Measurements from ENCODE around the gene MS4A5. TPM values are rescaled to one million over a fixed set of nuclear protein-coding genes. Genes with fewer than 3 reads are reported as not detected.

MS4A5 gene
- total RNA-seq, 1 experiment from 2014 or later: not detected

GRCh38 chr11:60396382-60396781, 33.0 kb upstream of the MS4A5 start, which contains the start of gene MS4A14:
Gene MS4A14, plus strand, starts transcription at chr11:60396459. Its CDS starts 120 bp downstream, at chr11:60396579.
- no peak within 1 kb of the TSS for H3K4me2 ChIP-seq (ENCODE audit: low read length)
- no peaks in the 10 kb centered on the region for H3K9me3 ChIP-seq (ENCODE audit: low read length)
- no peaks in the 10 kb centered on the region for H3K4me1 ChIP-seq (ENCODE audit: insufficient read depth, low read length)
- no peaks in the 10 kb centered on the region for H4K20me1 ChIP-seq (ENCODE audit: low read length)
- no peak for TF ChIP-seq CTCF (conservative IDR thresholded peaks at IDR 0.05; ENCODE audit: low read depth, low read length)
- TF ChIP-seq EZH2 (IDR thresholded peaks at IDR 0.05; ENCODE audit: low read length, unreplicated experiment): no peak
- TF ChIP-seq EZH2phosphoT487 (IDR thresholded peaks at IDR 0.05; ENCODE audit: borderline replicate concordance, low read length): no peak
- no peak within 1 kb of the TSS for H3K9ac ChIP-seq (ENCODE audit: low read length)
- H2AFZ ChIP-seq (ENCODE audit: low read length): no peak within 1 kb of the TSS
- no peaks in the 10 kb centered on the region for H3F3A ChIP-seq (ENCODE audit: low read length, unreplicated experiment)
- no TSS peak for BruUV-seq (replicated peaks)
- intact Hi-C loops (cut with micrococcal nuclease): no loop called here
- DNase-seq (no peak), ATAC-seq (no peak)
- H3K27ac ChIP-seq (ENCODE audit: low read length): no peak within 1 kb of the TSS
- no peak within 1 kb of the TSS for H3K4me3 ChIP-seq (ENCODE audit: low read length)
- ChIA-PET CTCF (no interaction called here), POLR2A (ENCODE audit: unreplicated experiment) (no interaction called here)
- no peaks in the 10 kb centered on the region for H3K79me2 ChIP-seq (ENCODE audit: low read length)
- no peaks in the 10 kb centered on the region for H3K36me3 ChIP-seq (ENCODE audit: low read depth, low read length)
- H3K27me3 ChIP-seq (ENCODE audit: low read length): peaks cover 36% of the 10 kb centered on the region
- H3K9me2 ChIP-seq (replicated peaks; ENCODE audit: low read length): no peaks in the 10 kb centered on the region

DNA sequence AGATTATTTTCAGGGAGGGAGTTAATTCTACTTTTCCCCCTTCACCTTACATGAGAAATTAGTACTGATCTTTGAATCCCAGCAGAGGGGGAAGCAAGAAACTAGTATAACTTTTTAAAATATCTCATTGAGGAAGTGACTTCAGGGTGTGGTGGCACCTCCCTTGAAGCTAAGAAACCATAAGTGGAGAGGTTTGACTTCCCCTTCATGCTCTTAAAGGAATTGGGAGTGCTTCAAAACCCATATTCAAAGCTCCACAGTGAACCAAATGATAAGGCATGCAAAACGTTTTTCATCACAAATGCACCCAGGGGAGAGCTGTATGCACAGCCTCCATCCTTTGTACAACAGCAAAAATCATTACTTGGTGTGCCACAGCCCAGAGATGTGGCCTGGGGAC, 32.6 kb upstream of the MS4A5 start:
- intact Hi-C loops (cut with micrococcal nuclease): no loop called here
- H3F3A ChIP-seq (ENCODE audit: low read length, unreplicated experiment): no peaks in the 10 kb centered on the region
- ChIA-PET CTCF (no interaction called here), POLR2A (ENCODE audit: unreplicated experiment) (no interaction called here)
- no peaks in the 10 kb centered on the region for H3K9me3 ChIP-seq (ENCODE audit: low read length)
- H3K9ac ChIP-seq (ENCODE audit: low read length): no peak overlapping the region
- TF ChIP-seq EZH2phosphoT487 (IDR thresholded peaks at IDR 0.05; ENCODE audit: borderline replicate concordance, low read length): no peak
- TF ChIP-seq EZH2 (IDR thresholded peaks at IDR 0.05; ENCODE audit: low read length, unreplicated experiment): no peak
- TF ChIP-seq CTCF (conservative IDR thresholded peaks at IDR 0.05; ENCODE audit: low read depth, low read length): no peak
- no peaks in the 10 kb centered on the region for H3K4me1 ChIP-seq (ENCODE audit: insufficient read depth, low read length)
- H3K27me3 ChIP-seq (ENCODE audit: low read length): peaks cover 35% of the 10 kb centered on the region
- no peaks in the 10 kb centered on the region for H3K9me2 ChIP-seq (replicated peaks; ENCODE audit: low read length)
- no peak for DNase-seq
- H2AFZ ChIP-seq (ENCODE audit: low read length): no peak overlapping the region
- no peak overlapping the region for H3K4me3 ChIP-seq (ENCODE audit: low read length)
- no peak overlapping the region for H3K4me2 ChIP-seq (ENCODE audit: low read length)
- H3K27ac ChIP-seq (ENCODE audit: low read length): no peak overlapping the region
- no peaks in the 10 kb centered on the region for H3K79me2 ChIP-seq (ENCODE audit: low read length)
- no peak for ATAC-seq
- BruUV-seq (replicated peaks): no TSS peak
- no peaks in the 10 kb centered on the region for H3K36me3 ChIP-seq (ENCODE audit: low read depth, low read length)
- H4K20me1 ChIP-seq (ENCODE audit: low read length): no peaks in the 10 kb centered on the region

GRCh38 chr11:60420015-60420414, 9.4 kb upstream of the MS4A5 start:
- no TSS peak for BruUV-seq (replicated peaks)
- Histone ChIP-seq H3K79me2 (ENCODE audit: low read length) (no peaks in the 10 kb centered on the region), H3K4me3 (ENCODE audit: low read length) (no peak overlapping the region), H3K27ac (ENCODE audit: low read length) (no peak overlapping the region), H3K4me1 (ENCODE audit: insufficient read depth, low read length) (no peaks in the 10 kb centered on the region), H3K27me3 (ENCODE audit: low read length) (peaks cover 34% of the 10 kb centered on the region), H3K36me3 (ENCODE audit: low read depth, low read length) (no peaks in the 10 kb centered on the region), H3K9me3 (ENCODE audit: low read length) (0 out of 2 replicates have a peak, but pooled peaks cover 4% of the 10 kb centered on the region), H3F3A (ENCODE audit: low read length, unreplicated experiment) (no peaks in the 10 kb centered on the region), H3K9ac (ENCODE audit: low read length) (no peak overlapping the region), H3K9me2 (replicated peaks; ENCODE audit: low read length) (no peaks in the 10 kb centered on the region), H2AFZ (ENCODE audit: low read length) (no peak overlapping the region), H4K20me1 (ENCODE audit: low read length) (no peaks in the 10 kb centered on the region), H3K4me2 (ENCODE audit: low read length) (no peak overlapping the region)
- CTCF ChIA-PET: no interaction called here
- ATAC-seq (no peak), DNase-seq (no peak)
- POLR2A ChIA-PET (ENCODE audit: unreplicated experiment): no interaction called here
- intact Hi-C loops (cut with micrococcal nuclease): no loop called here
- TF ChIP-seq EZH2 (IDR thresholded peaks at IDR 0.05; ENCODE audit: low read length, unreplicated experiment): no peak

All from PC-3 (cell line).